ENCODE data around the gene DPYSL4.

- TF ChIP-seq CTCF (IDR thresholded peaks at IDR 0.05): no peak
- no peak for TF ChIP-seq EZH2 (IDR thresholded peaks at IDR 0.05)
- no peak for TF ChIP-seq EZH2phosphoT487 (IDR thresholded peaks at IDR 0.05)
Measured at GRCh38 chr10:132207536-132208461, 21.1 kb downstream of the DPYSL4 start.
